ENCODE data around the gene HP1BP3. TPM values are rescaled to one million over a fixed set of nuclear protein-coding genes. Genes with fewer than 3 reads are reported as not detected.

HP1BP3 gene
- total RNA-seq, 2 donors from 2014 or later, result 207 to 223 TPM

GRCh38 chr1:20730690-20731056 is 56.4 kb downstream of the HP1BP3 start:
- H3K4me1 Mint-ChIP-seq, result peaks cover 8% of the 10 kb centered on the region
- peaks cover 2% of the 10 kb centered on the region for H3K36me3 Mint-ChIP-seq (ENCODE audit: low read depth)
- no peak overlapping the region for H3K27ac Mint-ChIP-seq
- 87 to 92% methylated on average over 4 of the region's 4 CpGs for WGBS, 2 experiments (ENCODE audit: insufficient coverage in 1 of 2, insufficient read length in 1 of 2)
- H3K4me3 Mint-ChIP-seq, result peak overlapping the region; percentile 64
- peak; percentile 62 for DNase-seq
- no peak overlapping the region for H3K4me3 ChIP-seq (ENCODE audit: low read length)
- peaks cover 65% of the 10 kb centered on the region for H3K27me3 Mint-ChIP-seq (ENCODE audit: insufficient read depth)
- no peak overlapping the region for H3K27ac ChIP-seq (ENCODE audit: low read depth, low read length)
- peaks cover 47% of the 10 kb centered on the region for H3K27me3 ChIP-seq (ENCODE audit: control insufficient read depth, insufficient read depth, low read length, poor library complexity, severe bottlenecking)
- TF ChIP-seq, protein P1, sequence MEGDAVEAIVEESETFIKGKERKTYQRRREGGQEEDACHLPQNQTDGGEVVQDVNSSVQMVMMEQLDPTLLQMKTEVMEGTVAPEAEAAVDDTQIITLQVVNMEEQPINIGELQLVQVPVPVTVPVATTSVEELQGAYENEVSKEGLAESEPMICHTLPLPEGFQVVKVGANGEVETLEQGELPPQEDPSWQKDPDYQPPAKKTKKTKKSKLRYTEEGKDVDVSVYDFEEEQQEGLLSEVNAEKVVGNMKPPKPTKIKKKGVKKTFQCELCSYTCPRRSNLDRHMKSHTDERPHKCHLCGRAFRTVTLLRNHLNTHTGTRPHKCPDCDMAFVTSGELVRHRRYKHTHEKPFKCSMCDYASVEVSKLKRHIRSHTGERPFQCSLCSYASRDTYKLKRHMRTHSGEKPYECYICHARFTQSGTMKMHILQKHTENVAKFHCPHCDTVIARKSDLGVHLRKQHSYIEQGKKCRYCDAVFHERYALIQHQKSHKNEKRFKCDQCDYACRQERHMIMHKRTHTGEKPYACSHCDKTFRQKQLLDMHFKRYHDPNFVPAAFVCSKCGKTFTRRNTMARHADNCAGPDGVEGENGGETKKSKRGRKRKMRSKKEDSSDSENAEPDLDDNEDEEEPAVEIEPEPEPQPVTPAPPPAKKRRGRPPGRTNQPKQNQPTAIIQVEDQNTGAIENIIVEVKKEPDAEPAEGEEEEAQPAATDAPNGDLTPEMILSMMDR (conservative IDR thresholded peaks at IDR 0.05), result no peak
- H3K9me3 Mint-ChIP-seq, result no peaks in the 10 kb centered on the region
- peaks cover under 1% of the 10 kb centered on the region for H3K36me3 ChIP-seq (ENCODE audit: control insufficient read depth, insufficient read depth, low read length)
- peaks cover 3% of the 10 kb centered on the region for H3K4me1 ChIP-seq (ENCODE audit: control insufficient read depth, insufficient read depth, low read length)
- H3K9ac ChIP-seq (ENCODE audit: extremely low read depth, low read length, poor library complexity, severe bottlenecking), result no peak overlapping the region
- no peaks in the 10 kb centered on the region for H3K9me3 ChIP-seq (ENCODE audit: control insufficient read depth, low read length)

DNA sequence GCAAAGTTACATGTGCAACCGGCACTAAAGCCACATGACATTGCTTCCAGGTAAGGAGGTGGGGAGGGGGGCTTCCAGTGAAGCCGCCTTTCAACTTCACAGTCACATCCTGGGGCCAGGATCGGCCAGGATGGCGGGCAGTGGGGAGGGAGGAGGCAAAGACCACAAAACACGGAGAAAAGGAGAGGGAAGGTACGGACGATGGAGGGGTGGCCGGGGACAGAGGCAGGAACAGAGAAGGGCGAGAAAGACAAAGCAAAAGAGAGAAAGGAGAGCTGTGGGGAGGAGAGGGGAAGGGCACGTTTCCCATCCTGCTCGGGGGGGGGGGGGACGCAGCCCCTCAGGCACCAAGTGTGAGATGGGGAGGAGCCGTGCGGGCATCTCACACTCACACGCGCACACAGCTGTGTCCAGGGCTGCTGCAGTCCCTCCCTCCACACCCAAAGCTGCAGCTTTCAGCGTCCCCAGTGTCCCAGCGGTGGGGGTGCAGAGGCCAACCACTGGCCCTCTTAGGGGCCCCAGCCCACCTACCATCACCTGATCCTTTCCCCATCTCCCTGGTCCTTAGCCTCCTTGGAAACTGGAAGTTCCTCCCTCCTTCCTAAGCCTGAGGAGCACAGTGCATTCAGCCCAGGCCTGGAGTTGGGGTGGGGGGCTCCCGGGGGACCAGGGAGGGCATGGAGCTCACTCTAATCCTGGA is 57.0 kb downstream of the HP1BP3 start:
- Mint-ChIP-seq H3K9me3 (no peaks in the 10 kb centered on the region), H3K36me3 (ENCODE audit: low read depth) (no peaks in the 10 kb centered on the region), H3K4me1 (peaks cover 8% of the 10 kb centered on the region), H3K4me3 (peak overlapping the region; percentile 64), H3K27ac (no peak overlapping the region), H3K27me3 (ENCODE audit: insufficient read depth) (peaks cover 63% of the 10 kb centered on the region)
- no peak overlapping the region for H3K9ac ChIP-seq (ENCODE audit: extremely low read depth, low read length, poor library complexity, severe bottlenecking)
- peaks cover 47% of the 10 kb centered on the region for H3K27me3 ChIP-seq (ENCODE audit: control insufficient read depth, insufficient read depth, low read length, poor library complexity, severe bottlenecking)
- no peaks in the 10 kb centered on the region for H3K9me3 ChIP-seq (ENCODE audit: control insufficient read depth, low read length)
- WGBS, 2 experiments (ENCODE audit: insufficient coverage in 1 of 2, insufficient read length in 1 of 2), result 46 to 72% methylated on average over 12 to 19 of the region's 19 CpGs
- no peak overlapping the region for H3K4me3 ChIP-seq (ENCODE audit: low read length)
- peak; percentile 52 for DNase-seq
- no peak overlapping the region for H3K27ac ChIP-seq (ENCODE audit: low read depth, low read length)
- TF ChIP-seq, protein P1 (conservative IDR thresholded peaks at IDR 0.05), result no peak
- peaks cover 3% of the 10 kb centered on the region for H3K4me1 ChIP-seq (ENCODE audit: control insufficient read depth, insufficient read depth, low read length)
- no peaks in the 10 kb centered on the region for H3K36me3 ChIP-seq (ENCODE audit: control insufficient read depth, insufficient read depth, low read length)

- H3K9ac ChIP-seq (ENCODE audit: extremely low read depth, low read length, poor library complexity, severe bottlenecking), result no peak overlapping the region
- no peak overlapping the region for H3K4me3 Mint-ChIP-seq
Measured at GRCh38 chr1:20729155-20729931, 57.8 kb downstream of the HP1BP3 start.

More at GRCh38 chr1:20729155-20729931, 57.8 kb downstream of the HP1BP3 start:
- TF ChIP-seq, protein P1 (conservative IDR thresholded peaks at IDR 0.05), result no peak
- H3K27ac ChIP-seq (ENCODE audit: low read depth, low read length), result no peak overlapping the region
- no peaks in the 10 kb centered on the region for H3K9me3 ChIP-seq (ENCODE audit: control insufficient read depth, low read length)
- Mint-ChIP-seq H3K36me3 (ENCODE audit: low read depth) (no peaks in the 10 kb centered on the region), H3K27ac (no peak overlapping the region), H3K4me1 (peaks cover 8% of the 10 kb centered on the region), H3K27me3 (ENCODE audit: insufficient read depth) (peaks cover 57% of the 10 kb centered on the region), H3K9me3 (no peaks in the 10 kb centered on the region)
- H3K27me3 ChIP-seq (ENCODE audit: control insufficient read depth, insufficient read depth, low read length, poor library complexity, severe bottlenecking), result peaks cover 47% of the 10 kb centered on the region
- H3K4me3 ChIP-seq (ENCODE audit: low read length), result no peak overlapping the region
- no peaks in the 10 kb centered on the region for H3K36me3 ChIP-seq (ENCODE audit: control insufficient read depth, insufficient read depth, low read length)
- peaks cover 3% of the 10 kb centered on the region for H3K4me1 ChIP-seq (ENCODE audit: control insufficient read depth, insufficient read depth, low read length)
- DNase-seq, result peak; percentile 51
- WGBS, 2 experiments (ENCODE audit: insufficient coverage in 1 of 2, insufficient read length in 1 of 2), result 83 to 95% methylated on average over 10 to 14 of the region's 14 CpGs

Data from endodermal cell (in vitro differentiated cells).